IgD-negative memory B cell (primary cell): Measurements from ENCODE around the gene EFNA5. TPM values are rescaled to one million over a fixed set of nuclear protein-coding genes. Genes with fewer than 3 reads are reported as not detected.

Experiments
- H3K27ac Mint-ChIP-seq, 3 donors: one replicate each; pipeline ENCODE4 v1.8.0; 2020 to 2022; ENCODE audit warnings: mild to moderate bottlenecking in 3 of 3, mixed read lengths in 3 of 3, moderate library complexity in 1 of 3
- H3K27me3 Mint-ChIP-seq: one replicate; pipeline ENCODE4 v1.8.0; 2021; ENCODE audit warnings: mixed read lengths
- H3K36me3 Mint-ChIP-seq: one replicate; pipeline ENCODE4 v1.8.0; 2020; ENCODE audit warnings: mild to moderate bottlenecking, mixed read lengths
- H3K4me1 Mint-ChIP-seq, 3 donors: one replicate each; pipeline ENCODE4 v1.8.0; 2020 to 2022; ENCODE audit warnings: mixed read lengths in 3 of 3, mild to moderate bottlenecking in 1 of 3
- H3K4me3 Mint-ChIP-seq, 4 donors: one replicate each; pipeline ENCODE4 v1.8.0; 2020 to 2022; ENCODE audit warnings: mild to moderate bottlenecking in 4 of 4, mixed read lengths in 4 of 4, moderate library complexity in 3 of 4
- H3K9me3 Mint-ChIP-seq, 3 donors: one replicate each; pipeline ENCODE4 v1.8.0; 2020 to 2021; ENCODE audit warnings: mixed read lengths in 3 of 3, mild to moderate bottlenecking in 1 of 3
- polyA plus RNA-seq: library from polyadenylated mRNA; unstranded; fragments of 300-500 nt; fragmentation: Illumina TruSeq; gene quantifications from one replicate; pipeline ENCODE4 v1.2.3, GENCODE V29; 2021

The EFNA5 gene
- polyA plus RNA-seq, 1 donor from 2014 or later, result not detected

DNA sequence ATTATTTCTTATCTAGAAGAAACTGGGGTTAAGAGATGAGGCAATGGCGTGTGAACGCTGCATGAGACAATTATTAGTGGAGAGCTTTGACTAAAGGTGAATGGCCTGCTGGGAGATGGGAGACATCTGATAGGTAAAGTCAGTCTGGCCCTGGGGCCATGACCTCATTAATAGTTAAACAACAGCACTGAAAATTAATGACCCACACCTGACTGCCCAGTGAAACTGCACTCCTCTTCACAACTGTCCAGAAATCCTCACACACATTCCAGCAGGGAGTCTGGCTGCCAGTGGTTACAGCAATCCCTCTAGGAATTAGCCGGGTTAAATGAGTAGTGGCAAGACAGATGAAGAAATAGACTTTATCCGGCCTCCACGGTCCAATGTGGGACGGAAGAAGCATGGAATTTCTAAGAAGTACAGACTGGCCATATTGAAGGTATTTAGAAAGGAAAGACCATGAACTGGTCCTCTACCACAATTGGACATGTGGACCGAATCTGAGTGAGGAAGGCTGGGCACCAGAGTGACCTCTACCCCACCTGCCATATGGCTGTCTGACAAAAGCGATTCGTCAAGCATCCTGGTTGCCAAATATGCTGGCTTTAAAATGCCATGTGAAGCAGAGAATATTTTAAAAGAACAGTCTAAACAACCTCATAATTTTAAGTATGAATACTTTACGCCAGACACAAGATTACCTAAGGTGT is 138.4 kb downstream of the EFNA5 start:
- Mint-ChIP-seq H3K27me3 (peaks cover 8% of the 10 kb centered on the region), H3K27ac (no peak overlapping the region), H3K4me1 (no peaks in the 10 kb centered on the region), H3K36me3 (no peaks in the 10 kb centered on the region), H3K9me3 (no peaks in the 10 kb centered on the region), H3K4me3 (no peak overlapping the region)

DNA sequence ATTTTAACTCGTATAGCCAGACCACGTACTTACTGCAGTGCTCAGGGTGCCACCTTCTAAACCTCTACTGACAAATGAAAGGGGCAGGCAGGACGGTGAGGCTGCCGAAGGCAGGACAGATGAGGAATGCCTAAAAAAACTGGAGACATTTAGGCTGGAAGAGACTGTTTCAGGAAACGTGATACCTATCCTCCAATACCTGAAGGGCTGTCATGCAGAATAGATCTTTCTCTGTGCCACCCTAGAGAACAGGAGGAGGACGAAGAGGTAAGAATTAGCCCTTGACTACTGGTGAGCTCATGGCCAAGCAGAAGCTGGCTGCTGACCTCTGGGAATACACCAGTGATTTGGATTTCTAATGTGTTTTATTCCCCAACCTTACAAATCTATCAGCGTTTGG is 139.4 kb downstream of the EFNA5 start:
- H3K27ac Mint-ChIP-seq, result no peak overlapping the region
- no peaks in the 10 kb centered on the region for H3K4me1 Mint-ChIP-seq
- peaks cover 8% of the 10 kb centered on the region for H3K27me3 Mint-ChIP-seq
- no peak overlapping the region for H3K4me3 Mint-ChIP-seq
- no peaks in the 10 kb centered on the region for H3K9me3 Mint-ChIP-seq
- H3K36me3 Mint-ChIP-seq, result peaks cover 2% of the 10 kb centered on the region

DNA sequence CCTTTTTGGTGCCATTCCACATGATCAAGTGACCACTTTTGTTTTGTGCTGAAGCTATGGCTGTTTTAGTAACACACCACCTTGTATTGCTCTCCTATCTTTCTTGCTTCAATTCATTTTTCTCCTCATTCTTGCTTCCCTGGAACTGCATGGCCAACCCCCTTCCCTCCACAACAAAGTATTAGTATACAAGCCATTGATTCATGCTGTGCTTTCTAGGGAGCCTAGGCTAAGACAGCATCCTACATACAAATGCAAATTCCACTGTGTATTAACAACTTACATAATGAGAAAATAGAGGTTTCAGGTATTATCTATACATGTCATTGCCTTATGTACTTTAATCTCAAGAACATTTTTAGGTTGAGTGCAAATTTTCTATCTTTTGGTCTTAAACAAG is 141.1 kb downstream of the EFNA5 start:
- Mint-ChIP-seq H3K4me1 (no peaks in the 10 kb centered on the region), H3K9me3 (peaks cover 0 to 2% (median 0%) of the 10 kb centered on the region in 3 donors), H3K27me3 (peaks cover 8% of the 10 kb centered on the region), H3K36me3 (peaks cover 2% of the 10 kb centered on the region), H3K27ac (no peak overlapping the region), H3K4me3 (no peak overlapping the region)

DNA sequence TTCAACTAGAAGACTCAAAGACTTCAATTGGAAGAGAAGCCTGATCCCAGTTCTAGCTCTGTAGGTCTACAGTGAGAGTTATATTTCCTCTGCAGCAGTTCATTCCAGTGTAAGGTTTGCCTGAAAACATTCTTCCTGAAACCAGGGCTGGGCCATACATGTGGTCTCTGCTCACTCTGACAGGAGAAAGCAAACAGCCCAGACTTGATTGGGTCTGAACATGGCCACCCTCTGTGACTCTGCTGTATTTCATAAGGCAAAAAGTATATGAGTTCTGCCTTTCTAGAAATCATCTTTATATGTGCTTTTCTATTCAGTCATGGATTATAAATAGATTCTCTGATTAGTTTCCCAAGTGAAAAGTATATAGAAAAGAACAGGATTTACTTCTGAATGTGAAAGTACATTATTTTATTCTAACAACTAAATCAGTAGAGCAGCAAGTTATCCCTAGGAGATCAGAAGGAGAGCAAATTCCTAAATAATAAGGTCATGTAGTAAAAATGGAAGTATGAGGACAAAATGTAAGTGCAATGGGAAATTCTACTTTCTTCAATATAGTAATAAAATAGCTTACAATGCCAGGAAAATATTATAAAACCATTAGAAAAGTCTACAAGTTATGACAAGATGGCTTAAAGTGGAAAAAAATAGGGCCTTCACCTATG is 144.3 kb downstream of the EFNA5 start:
- H3K36me3 Mint-ChIP-seq, result peaks cover 2% of the 10 kb centered on the region
- no peak overlapping the region for H3K27ac Mint-ChIP-seq
- H3K4me3 Mint-ChIP-seq, result no peak overlapping the region
- peaks cover 0 to 2% (median 0%) of the 10 kb centered on the region in 3 donors for H3K9me3 Mint-ChIP-seq
- H3K27me3 Mint-ChIP-seq, result peaks cover 4% of the 10 kb centered on the region
- H3K4me1 Mint-ChIP-seq, result no peaks in the 10 kb centered on the region

DNA sequence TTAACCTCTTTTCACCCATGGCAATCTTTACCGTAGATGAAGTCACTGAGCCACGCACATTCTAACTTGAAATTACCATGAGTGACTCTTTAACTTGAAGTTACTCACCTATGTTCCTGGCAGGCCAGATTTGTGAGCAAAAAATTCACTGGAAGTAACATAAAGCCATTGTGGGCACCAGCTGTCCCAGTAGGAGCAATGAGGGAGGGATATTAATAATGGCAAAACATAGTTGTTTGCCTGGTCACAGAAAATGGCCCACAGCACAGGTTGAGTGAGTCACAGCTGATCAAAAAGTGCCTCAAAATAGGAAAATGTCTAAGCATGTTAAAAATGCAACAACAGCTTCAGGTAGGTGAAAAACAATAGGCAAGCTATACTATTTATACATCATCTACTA is 146.6 kb downstream of the EFNA5 start:
- Mint-ChIP-seq H3K27ac (no peak overlapping the region), H3K4me3 (no peak overlapping the region), H3K4me1 (no peaks in the 10 kb centered on the region), H3K9me3 (peaks cover 0 to 2% (median 0%) of the 10 kb centered on the region in 3 donors), H3K36me3 (peaks cover 2% of the 10 kb centered on the region), H3K27me3 (peaks cover under 1% of the 10 kb centered on the region)

DNA sequence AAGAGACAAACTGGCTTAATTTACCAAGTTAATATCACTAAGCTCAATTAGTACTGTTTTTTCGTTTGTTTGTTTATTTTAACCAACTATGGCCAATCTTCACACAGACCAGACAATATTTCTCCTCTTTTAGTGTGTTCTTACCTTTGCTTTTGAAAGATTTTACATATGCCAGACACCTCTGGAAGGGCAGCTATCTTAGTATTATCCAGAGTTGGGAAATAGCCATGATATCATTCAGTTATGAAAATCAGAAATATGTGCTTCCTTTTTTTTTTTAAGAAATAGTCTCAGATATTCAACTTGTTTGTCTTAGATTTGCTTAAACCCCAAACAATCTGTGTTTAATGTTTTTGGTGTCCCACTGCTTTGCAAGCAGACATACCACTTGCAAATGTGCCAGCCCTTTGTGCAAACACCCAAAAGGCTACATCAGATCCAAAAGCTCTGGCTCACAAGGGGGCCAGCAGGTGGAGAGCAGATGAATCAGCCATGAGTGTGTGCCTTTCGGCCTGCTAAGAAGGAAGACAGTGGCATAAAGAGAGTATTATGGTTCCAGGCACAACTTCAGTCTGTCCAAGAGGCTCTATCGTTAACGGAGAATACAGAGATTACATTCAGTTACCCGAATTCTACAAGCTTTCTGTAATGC is 147.6 kb downstream of the EFNA5 start:
- Mint-ChIP-seq H3K4me3 (no peak overlapping the region), H3K9me3 (peaks cover 0 to 2% (median 0%) of the 10 kb centered on the region in 3 donors), H3K27me3 (no peaks in the 10 kb centered on the region), H3K36me3 (peaks cover 2% of the 10 kb centered on the region), H3K27ac (no peak overlapping the region), H3K4me1 (no peaks in the 10 kb centered on the region)

DNA sequence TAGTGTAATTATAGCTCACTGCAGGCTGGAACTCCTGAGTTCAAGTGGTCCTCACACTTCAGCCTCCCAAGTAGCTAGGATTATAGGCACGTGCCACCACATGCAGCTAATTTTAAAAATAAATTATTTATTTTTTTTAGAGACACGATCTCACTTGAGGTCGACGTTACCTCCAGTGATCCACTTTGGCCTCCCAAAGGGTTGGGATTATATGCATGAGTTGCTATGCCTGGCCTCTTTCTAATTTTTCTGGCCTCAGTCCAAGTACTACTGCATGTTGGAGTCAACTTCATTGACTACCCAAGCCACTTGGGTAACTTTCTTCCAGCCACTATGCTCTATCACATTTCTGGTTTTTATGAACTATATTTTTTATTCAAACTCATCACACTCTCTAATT is 148.3 kb downstream of the EFNA5 start:
- no peaks in the 10 kb centered on the region for H3K27me3 Mint-ChIP-seq
- H3K4me1 Mint-ChIP-seq, result no peaks in the 10 kb centered on the region
- peaks cover 0 to 2% (median 0%) of the 10 kb centered on the region in 3 donors for H3K9me3 Mint-ChIP-seq
- H3K27ac Mint-ChIP-seq, result no peak overlapping the region
- H3K36me3 Mint-ChIP-seq, result peaks cover 2% of the 10 kb centered on the region
- H3K4me3 Mint-ChIP-seq, result no peak overlapping the region

DNA sequence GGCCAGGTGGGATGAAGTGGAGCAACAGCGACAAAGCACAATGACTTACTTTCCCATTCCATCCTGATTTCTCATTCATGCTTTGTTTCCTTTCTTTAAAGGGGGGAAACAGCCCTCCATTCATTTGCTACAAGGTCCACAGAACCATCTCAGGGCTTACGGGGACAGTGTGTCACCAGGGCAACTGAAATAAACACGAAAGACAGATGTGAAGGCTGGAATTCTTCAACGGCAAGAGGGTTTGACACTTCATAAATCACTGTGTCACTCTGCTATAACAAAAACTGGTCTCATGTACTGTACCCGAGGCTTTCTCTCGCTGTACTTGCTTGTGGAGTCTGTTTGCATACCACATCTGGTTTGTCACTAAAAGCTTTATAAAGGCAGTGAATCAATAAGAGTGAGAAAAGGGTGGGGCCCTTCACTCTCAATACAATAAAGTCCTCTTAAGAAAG is 150.8 kb downstream of the EFNA5 start:
- Mint-ChIP-seq H3K27me3 (no peaks in the 10 kb centered on the region), H3K9me3 (peaks cover 0 to 2% (median 0%) of the 10 kb centered on the region in 3 donors), H3K4me1 (no peaks in the 10 kb centered on the region), H3K4me3 (no peak overlapping the region), H3K27ac (no peak overlapping the region), H3K36me3 (no peaks in the 10 kb centered on the region)

DNA sequence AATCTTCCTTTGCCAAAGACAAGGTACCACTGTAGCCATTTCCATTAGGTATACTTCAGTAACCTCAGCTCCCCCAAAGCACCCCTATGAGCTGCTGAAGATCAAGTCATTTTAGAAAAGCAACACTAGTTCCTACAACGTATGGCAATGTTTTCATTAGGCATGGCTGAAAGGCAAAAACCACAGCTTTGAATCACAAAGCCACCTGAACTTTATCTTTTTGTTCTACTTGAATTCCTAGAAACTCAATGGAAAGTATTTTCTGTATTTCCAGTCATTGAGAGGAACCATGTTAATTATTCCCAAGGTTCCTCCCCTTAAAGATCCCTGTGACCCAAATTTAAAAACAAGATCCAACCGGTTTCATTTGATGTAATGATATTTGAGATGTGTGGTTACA is 152.1 kb downstream of the EFNA5 start:
- peaks cover 0 to 2% (median 0%) of the 10 kb centered on the region in 3 donors for H3K9me3 Mint-ChIP-seq
- peaks cover under 1% of the 10 kb centered on the region for H3K27me3 Mint-ChIP-seq
- peaks cover 0 to 1% (median 0%) of the 10 kb centered on the region in 3 donors for H3K4me1 Mint-ChIP-seq
- no peak overlapping the region for H3K4me3 Mint-ChIP-seq
- H3K27ac Mint-ChIP-seq, result no peak overlapping the region
- H3K36me3 Mint-ChIP-seq, result no peaks in the 10 kb centered on the region

DNA sequence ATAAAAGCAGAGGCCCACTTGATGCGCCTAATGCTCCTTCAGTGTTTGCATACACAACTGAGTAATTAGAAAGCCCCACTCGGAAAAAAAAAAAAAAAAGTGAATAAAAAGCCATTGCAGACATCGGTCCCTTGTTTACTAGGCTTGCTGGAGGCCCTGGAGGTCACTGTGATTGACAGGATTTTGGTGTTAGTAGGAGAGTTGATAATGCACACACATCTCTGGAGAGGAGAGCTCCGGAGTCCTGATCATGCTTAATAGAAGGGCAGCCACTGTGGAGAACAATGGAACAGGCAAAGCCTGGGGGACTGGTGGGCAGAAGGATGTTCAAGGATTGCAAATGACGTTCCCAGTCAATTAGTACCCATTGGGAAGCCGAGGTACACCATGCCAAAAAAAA is 152.5 kb downstream of the EFNA5 start:
- Mint-ChIP-seq H3K27ac (no peak overlapping the region), H3K27me3 (peaks cover 1% of the 10 kb centered on the region), H3K4me3 (no peak overlapping the region), H3K4me1 (peaks cover 0 to 1% (median 0%) of the 10 kb centered on the region in 3 donors), H3K9me3 (peaks cover 0 to 2% (median 0%) of the 10 kb centered on the region in 3 donors), H3K36me3 (no peaks in the 10 kb centered on the region)

DNA sequence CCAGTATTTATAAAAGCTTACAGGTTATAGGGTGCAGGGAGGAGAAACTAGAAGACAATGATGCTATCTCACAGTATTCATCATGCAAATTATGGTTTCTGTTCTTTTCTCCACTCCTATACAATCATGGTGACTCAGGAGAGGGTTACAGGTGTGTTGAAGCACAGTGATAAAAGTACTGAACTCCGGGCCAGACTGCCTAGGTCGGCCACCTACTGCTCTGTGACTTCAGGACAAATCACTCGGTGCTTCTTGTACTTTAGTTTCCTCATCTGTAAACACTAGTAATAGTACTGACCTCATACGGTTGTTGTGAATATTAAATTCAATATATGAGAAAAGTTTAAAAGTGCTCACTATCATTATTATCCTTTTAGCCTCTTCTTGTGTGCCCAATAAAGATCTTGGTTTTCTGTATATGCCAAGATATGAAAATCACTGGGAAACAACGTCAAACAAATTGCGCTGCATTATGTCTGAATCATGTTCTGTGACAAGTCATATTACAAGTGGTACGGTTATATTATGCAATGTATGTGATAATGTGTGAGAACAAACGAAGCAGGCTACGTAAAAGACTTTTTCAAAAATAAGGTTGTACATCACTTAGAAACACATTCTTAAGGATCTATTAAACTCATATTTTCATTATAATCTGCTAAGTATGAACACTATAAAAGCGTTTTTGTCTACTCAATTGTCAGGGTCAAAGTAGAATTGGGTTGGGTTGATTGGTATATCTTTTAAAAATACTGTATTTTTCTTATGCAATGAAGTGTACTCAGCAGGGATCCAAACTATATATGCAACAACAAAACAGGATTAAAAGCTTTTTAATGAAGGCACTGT is 153.3 kb downstream of the EFNA5 start:
- H3K36me3 Mint-ChIP-seq, result no peaks in the 10 kb centered on the region
- H3K9me3 Mint-ChIP-seq, result peaks cover 0 to 2% (median 0%) of the 10 kb centered on the region in 3 donors
- H3K27me3 Mint-ChIP-seq, result peaks cover 3% of the 10 kb centered on the region
- H3K27ac Mint-ChIP-seq, result no peak overlapping the region
- peaks cover 0 to 1% (median 0%) of the 10 kb centered on the region in 3 donors for H3K4me1 Mint-ChIP-seq
- no peak overlapping the region for H3K4me3 Mint-ChIP-seq

DNA sequence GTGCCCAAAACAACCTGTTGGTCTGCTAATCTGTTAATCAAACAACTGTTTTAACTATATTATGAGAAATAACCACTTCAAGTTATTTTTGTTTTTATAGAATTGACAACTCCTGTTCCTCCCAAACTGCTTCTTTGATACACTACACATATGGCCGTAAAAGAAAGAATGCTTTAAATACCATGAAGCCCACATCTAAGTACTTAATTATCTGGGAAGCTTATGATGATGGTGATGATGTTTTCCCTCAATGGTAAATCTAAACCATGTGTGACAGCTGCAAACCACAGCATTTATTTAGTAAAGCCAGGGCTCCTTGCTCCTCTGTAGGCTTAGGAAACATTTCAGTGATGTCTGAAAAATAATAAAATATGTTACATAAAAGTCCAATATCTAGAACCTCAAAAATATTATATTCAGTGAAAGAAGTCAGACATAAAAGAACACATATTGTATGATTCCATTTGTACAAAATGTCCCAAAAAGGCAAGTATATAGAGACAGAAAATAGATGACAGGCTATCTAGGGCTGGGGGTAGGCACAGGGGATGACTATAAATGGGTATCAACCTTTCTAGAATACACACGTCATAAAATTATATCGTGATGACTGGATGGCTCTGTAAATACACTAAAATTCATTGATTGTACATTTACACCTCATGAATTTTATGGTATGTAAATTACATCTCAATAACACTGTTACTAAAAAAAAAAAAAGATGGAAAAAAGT is 154.1 kb downstream of the EFNA5 start:
- Mint-ChIP-seq H3K27me3 (peaks cover 4% of the 10 kb centered on the region), H3K4me1 (peaks cover 0 to 1% (median 0%) of the 10 kb centered on the region in 3 donors), H3K4me3 (no peak overlapping the region), H3K9me3 (peaks cover 0 to 2% (median 0%) of the 10 kb centered on the region in 3 donors), H3K36me3 (no peaks in the 10 kb centered on the region), H3K27ac (no peak overlapping the region)

DNA sequence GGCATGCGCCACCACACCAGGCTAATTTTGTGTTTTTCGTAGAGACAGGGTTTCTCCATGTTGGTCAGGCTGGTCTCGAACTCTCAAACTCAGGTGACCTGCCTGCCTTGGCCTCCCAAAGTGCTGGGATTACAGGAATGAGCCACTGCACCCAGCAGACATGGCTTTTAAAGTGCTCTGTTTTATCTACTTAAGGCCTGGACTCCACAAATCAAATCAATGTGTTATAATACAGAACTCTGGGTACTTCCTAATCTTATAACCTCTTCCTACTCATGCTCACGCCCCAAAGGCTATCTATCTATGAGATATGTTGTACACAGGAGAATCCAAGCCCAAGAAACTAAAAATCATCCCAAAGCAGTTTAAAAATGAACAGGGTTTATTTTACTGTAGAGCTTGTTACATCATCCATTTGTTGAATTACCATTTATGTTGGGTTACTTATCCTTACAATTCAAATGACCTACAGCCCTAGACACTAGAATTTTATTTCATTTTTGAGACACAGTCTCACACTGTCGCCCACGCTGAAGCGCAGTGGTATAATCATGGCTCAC is 155.1 kb downstream of the EFNA5 start:
- Mint-ChIP-seq H3K36me3 (no peaks in the 10 kb centered on the region), H3K4me3 (no peak overlapping the region), H3K9me3 (peaks cover 0 to 2% (median 0%) of the 10 kb centered on the region in 3 donors), H3K27ac (no peak overlapping the region), H3K4me1 (peaks cover 0 to 1% (median 0%) of the 10 kb centered on the region in 3 donors), H3K27me3 (peaks cover 4% of the 10 kb centered on the region)

DNA sequence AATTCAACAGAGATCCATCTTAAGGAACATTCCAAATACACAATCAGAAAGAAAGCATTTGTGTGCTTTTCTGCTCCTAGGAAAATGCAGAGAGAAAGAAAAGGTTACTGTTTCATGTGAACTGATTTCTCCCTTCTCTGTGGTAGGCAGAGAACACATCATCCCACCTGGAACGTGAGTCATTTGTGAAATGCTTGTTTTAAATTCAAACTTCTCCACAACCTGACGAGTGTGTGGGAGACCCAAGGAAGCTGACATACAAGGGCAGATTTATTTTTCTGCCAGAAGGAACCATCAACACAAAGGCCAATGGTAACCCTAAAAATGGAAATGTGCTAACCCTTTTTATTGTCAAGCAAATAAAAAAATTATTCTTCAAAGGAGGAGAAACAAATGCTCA is 156.4 kb downstream of the EFNA5 start:
- Mint-ChIP-seq H3K9me3 (peaks cover 0 to 2% (median 0%) of the 10 kb centered on the region in 3 donors), H3K27me3 (peaks cover 4% of the 10 kb centered on the region), H3K4me1 (peaks cover 0 to 1% (median 0%) of the 10 kb centered on the region in 3 donors), H3K36me3 (no peaks in the 10 kb centered on the region), H3K4me3 (no peak overlapping the region), H3K27ac (no peak overlapping the region)
